ENCODE results near the gene CRHBP.
"Not testable (repeated sequence)": the region's sequence is repeated elsewhere in the genome, so short reads cannot be mapped to it uniquely, and the experiment has no call there.

Gene CRHBP

DNA sequence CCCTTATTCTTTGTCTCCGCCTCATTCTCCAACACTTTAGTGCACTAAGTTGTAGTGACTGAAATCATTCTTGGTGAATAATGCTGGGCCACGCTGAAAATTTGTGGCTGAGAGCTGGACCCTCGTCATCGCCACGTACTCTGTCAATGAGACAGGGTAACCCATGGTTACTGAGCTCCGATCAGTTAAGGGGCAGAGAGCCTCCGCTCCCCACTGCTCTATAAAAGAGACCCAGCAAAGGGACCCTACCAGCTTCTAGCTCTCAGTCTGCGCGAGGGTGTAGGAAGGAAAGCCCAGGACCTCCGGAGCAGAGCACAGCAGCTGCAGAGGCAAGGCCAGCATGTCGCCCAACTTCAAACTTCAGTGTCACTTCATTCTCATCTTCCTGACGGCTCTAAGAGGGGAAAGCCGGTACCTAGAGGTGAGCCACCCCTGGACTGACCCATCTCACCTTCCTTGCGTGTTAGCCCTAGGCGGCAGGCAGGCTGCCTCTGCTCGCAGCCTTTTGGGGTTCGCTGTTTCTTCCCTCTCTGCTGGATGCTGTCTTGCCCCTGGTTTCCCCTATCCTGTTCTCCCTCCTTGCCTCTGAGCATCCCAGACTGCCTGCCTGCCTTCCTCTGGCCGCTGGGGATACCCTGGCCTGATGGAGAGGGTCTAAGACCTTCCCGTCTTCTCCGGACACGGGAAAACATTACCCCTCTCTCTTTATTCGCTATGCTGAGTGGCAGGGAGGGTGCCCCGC lies at the start of gene CRHBP:
Gene CRHBP, plus strand, starts transcription at position 251 of the 742 bp plus-strand sequence. Its CDS starts 90 bp downstream, at position 341.
- DNase-seq (ENCODE audit: low read depth), result no peak

GRCh38 chr5:76908166-76908565 lies 44.7 kb upstream of the CRHBP start:
- no peak for DNase-seq (ENCODE audit: low read depth)

- not testable (repeated sequence) for DNase-seq (ENCODE audit: low read depth)
Measured at GRCh38 chr5:76910344-76910933, 42.4 kb upstream of the CRHBP start.

GRCh38 chr5:76914671-76915070 lies 38.2 kb upstream of the CRHBP start:
- DNase-seq (ENCODE audit: low read depth), result not testable (repeated sequence)

GRCh38 chr5:76918539-76918938 lies 34.3 kb upstream of the CRHBP start:
- DNase-seq (ENCODE audit: low read depth), result no peak

- DNase-seq (ENCODE audit: low read depth), result no peak
Measured at GRCh38 chr5:76920491-76920890, 32.4 kb upstream of the CRHBP start.

GRCh38 chr5:76926329-76927105 lies 26.3 kb upstream of the CRHBP start:
- peak; percentile 16 for DNase-seq (ENCODE audit: low read depth)

GRCh38 chr5:76927961-76928360 lies 24.9 kb upstream of the CRHBP start:
- no peak for DNase-seq (ENCODE audit: low read depth)

GRCh38 chr5:76930083-76930482 lies 22.8 kb upstream of the CRHBP start:
- DNase-seq (ENCODE audit: low read depth), result no peak

GRCh38 chr5:76938177-76938576 lies 14.7 kb upstream of the CRHBP start:
- no peak for DNase-seq (ENCODE audit: low read depth)

- no peak for DNase-seq (ENCODE audit: low read depth)
Measured at GRCh38 chr5:76941000-76941399, 11.8 kb upstream of the CRHBP start.

DNA sequence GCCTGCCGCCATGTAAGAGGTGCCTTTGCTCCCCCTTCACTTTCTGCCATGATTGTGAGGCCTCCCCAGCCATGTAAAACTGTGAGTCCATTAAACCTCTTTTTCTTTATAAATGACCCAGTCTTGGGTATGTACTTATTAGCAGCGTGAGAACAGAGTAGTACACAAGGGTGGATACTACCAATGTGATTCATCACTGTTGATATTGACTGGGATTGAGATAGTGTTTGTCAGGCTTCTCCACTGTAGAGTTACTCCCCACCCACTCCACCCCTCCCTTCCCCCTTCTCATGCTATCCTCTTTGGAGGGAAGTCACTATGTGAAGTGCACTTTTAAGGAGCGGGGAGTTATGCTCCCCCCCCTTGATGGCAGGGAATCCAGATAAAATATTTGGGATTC lies 11.4 kb upstream of the CRHBP start:
- DNase-seq (ENCODE audit: low read depth), result no peak

- DNase-seq (ENCODE audit: low read depth), result no peak
Measured at GRCh38 chr5:76942581-76942980, 10.3 kb upstream of the CRHBP start.

- DNase-seq (ENCODE audit: low read depth), result no peak
Measured at GRCh38 chr5:76943006-76943405, 9.8 kb upstream of the CRHBP start.

- DNase-seq (ENCODE audit: low read depth), result no peak
Measured at GRCh38 chr5:76944638-76945037, 8.2 kb upstream of the CRHBP start.

GRCh38 chr5:76945238-76945637 lies 7.6 kb upstream of the CRHBP start:
- DNase-seq (ENCODE audit: low read depth), result not testable (repeated sequence)

DNA sequence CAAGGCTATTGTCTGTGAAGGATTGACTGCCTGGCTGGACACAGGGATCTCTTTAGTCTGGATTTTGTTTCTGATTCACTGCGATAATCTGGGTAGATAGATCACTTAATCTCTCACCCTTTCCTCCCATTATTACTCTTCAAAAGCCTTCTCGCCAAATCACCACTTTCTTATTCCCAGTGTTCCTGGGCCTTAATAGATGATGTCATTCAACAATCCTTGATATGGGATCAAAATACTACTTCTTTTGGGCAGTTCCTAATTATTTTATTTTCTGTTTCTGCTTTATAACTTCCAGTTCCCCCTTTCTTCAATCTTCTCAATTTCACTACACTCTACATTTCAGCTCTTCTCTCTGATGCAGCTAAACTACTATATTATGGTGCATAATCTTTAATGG lies 6.8 kb upstream of the CRHBP start:
- DNase-seq (ENCODE audit: low read depth), result no peak

DNA sequence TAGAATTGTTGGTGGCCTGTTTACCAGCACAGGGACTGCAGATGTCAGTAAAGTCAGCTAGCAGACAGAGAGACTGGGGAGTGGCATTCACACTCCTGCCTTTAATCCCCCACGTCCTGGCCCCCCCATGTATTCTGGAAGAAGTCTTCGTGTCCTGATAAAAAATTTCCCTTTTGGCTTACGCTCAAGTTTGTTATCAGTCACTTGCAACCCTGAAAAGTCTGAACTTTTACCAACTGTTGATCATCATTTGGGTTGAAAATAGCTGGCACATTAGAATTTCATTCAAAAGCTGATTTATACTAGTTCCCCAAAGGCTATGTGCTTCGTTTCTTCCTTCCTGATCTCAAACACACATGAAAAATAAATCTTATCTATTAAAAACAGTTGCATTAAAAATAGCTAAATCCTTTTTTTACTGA lies 5.8 kb upstream of the CRHBP start:
- DNase-seq (ENCODE audit: low read depth), result no peak

DNA sequence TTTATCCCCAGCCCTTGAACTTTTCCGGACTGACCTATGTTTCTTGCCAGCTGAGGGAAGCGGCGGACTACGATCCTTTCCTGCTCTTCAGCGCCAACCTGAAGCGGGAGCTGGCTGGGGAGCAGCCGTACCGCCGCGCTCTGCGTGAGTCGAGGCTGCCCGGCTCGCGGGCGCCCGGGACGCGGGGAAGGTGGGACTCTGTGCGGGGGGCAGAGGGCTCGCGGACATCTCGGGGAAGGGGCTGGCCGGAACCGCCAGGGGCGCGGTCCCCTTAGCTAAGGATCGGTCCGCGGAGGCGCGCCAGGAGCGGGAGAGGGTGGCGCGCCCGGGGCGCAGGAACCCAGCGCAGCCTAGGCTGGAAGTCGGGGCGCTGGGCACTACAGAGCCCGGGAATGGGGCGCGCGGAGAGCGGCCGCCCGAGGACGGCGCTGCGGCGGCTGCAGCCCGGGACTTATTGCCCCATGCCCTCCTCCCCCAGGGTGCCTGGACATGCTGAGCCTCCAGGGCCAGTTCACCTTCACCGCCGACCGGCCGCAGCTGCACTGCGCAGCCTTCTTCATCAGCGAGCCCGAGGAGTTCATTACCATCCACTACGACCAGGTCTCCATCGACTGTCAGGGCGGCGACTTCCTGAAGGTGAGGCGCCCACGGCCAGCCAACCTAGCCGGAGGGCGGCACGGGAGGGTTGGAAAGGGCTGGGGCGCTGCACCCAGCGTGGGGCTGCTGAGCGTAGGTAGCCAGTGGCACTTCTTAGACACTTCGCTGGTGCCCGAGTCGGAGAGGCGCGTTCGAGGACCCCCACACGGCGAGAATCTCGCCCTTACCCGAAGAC lies 922 bp downstream of the CRHBP start:
- no peak for DNase-seq (ENCODE audit: low read depth)

DNA sequence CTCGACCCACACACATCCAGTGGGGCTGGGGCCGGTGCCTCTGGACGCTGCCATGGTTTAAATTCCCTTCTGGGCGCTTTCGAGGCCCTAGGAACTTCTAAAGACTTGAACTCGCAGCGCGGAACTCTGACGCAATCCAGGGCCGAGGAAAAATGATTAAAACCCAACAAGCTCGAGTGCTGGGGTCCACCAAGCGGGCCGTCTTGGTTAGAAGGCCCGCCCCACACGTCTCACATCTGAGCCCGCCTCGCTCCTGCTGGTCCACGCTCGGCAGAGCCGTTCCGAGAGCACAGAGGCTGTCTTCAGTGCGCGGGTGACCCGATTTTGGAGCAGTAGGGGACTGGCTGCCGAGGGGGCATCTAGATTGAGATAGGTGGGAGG lies 1.5 kb downstream of the CRHBP start:
- no peak for DNase-seq (ENCODE audit: low read depth)

DNA sequence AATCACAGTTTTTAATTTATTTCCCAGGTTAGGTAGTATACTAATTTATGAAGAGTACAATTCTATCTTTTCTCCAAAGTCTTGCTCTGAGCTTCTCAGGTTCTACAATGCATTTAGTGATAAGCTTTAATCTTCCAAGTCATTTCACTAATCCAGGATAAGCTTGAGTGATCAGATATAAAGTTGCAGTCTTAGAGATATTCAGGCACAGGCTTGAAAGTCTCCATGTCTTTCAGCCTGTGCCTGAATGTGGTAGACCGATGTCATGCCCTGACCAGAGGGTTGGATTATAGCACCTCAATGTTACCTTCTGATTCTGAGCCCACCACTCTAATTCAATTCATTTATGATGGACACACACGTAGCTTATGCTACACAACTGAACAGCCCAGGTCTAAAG lies 3.2 kb downstream of the CRHBP start:
- DNase-seq (ENCODE audit: low read depth), result no peak
